Type B pancreatic cell (in vitro differentiated cells): Measurements from ENCODE around the gene TUBB1. TPM values are rescaled to one million over a fixed set of nuclear protein-coding genes. Genes with fewer than 3 reads are reported as not detected.
"Not testable (repeated sequence)": the region's sequence is repeated elsewhere in the genome, so short reads cannot be mapped to it uniquely, and the experiment has no call there.

Source experiments
- DNase-seq: peaks from one replicate; pipeline ENCODE4 v3.0.0; 2021; ENCODE audit warnings: mixed read lengths; ENCODE audit not compliant: unreplicated experiment; ENCODE audit errors: extremely low spot score
- H3K27ac Mint-ChIP-seq: 2 replicates; pipeline ENCODE4 v1.8.0; 2021; ENCODE audit warnings: mild to moderate bottlenecking, mixed read lengths
- H3K27me3 Mint-ChIP-seq: 2 replicates; pipeline ENCODE4 v1.8.0; 2021; ENCODE audit warnings: mixed read lengths
- H3K36me3 Mint-ChIP-seq: 2 replicates; pipeline ENCODE4 v1.8.0; 2021; ENCODE audit warnings: mixed read lengths
- H3K4me1 Mint-ChIP-seq: one replicate; pipeline ENCODE4 v1.8.0; 2021; ENCODE audit warnings: mixed read lengths; ENCODE audit not compliant: unreplicated experiment
- H3K4me3 Mint-ChIP-seq: 2 replicates; pipeline ENCODE4 v1.8.0; 2021; ENCODE audit warnings: mild to moderate bottlenecking, mixed read lengths
- H3K9me3 Mint-ChIP-seq: 2 replicates; pipeline ENCODE4 v1.8.0; 2021; ENCODE audit warnings: mixed read lengths
- total RNA-seq: library from RNA; stranded (reverse); gene quantifications from 2 replicates; pipeline ENCODE4 v1.2.1, GENCODE V29; 2021; ENCODE audit warnings: low replicate concordance
- TF ChIP-seq, protein P1 (sequence below): fragments of 200-600 bp; sonication (generic); conservative IDR thresholded peaks from 2 replicates; pipeline ENCODE4 v1.5.0; 2021; ENCODE audit warnings: antibody characterized with exemption, mild to moderate bottlenecking

Gene TUBB1
- total RNA-seq, 1 donor from 2014 or later, result 0.46 TPM

- DNase-seq, result no peak
- H3K27ac Mint-ChIP-seq, result no peak overlapping the region
- H3K36me3 Mint-ChIP-seq, result peaks cover 5% of the 10 kb centered on the region
- TF ChIP-seq, protein P1, sequence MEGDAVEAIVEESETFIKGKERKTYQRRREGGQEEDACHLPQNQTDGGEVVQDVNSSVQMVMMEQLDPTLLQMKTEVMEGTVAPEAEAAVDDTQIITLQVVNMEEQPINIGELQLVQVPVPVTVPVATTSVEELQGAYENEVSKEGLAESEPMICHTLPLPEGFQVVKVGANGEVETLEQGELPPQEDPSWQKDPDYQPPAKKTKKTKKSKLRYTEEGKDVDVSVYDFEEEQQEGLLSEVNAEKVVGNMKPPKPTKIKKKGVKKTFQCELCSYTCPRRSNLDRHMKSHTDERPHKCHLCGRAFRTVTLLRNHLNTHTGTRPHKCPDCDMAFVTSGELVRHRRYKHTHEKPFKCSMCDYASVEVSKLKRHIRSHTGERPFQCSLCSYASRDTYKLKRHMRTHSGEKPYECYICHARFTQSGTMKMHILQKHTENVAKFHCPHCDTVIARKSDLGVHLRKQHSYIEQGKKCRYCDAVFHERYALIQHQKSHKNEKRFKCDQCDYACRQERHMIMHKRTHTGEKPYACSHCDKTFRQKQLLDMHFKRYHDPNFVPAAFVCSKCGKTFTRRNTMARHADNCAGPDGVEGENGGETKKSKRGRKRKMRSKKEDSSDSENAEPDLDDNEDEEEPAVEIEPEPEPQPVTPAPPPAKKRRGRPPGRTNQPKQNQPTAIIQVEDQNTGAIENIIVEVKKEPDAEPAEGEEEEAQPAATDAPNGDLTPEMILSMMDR, result no peak
- H3K4me3 Mint-ChIP-seq, result peak overlapping the region; percentile 72
- peaks cover 31% of the 10 kb centered on the region for H3K4me1 Mint-ChIP-seq
- no peaks in the 10 kb centered on the region for H3K27me3 Mint-ChIP-seq
- no peaks in the 10 kb centered on the region for H3K9me3 Mint-ChIP-seq
These were observed 11.3 kb upstream of the TUBB1 start for GRCh38 chr20:59007665-59008511.

- TF ChIP-seq, protein P1, result no peak
- H3K9me3 Mint-ChIP-seq, result no peaks in the 10 kb centered on the region
- H3K36me3 Mint-ChIP-seq, result no peaks in the 10 kb centered on the region
- H3K4me1 Mint-ChIP-seq, result peaks cover 30% of the 10 kb centered on the region
- H3K27me3 Mint-ChIP-seq, result no peaks in the 10 kb centered on the region
- H3K4me3 Mint-ChIP-seq, result no peak overlapping the region
- no peak for DNase-seq
- no peak overlapping the region for H3K27ac Mint-ChIP-seq
These were observed 10.4 kb upstream of the TUBB1 start for GRCh38 chr20:59008715-59009336.

DNA sequence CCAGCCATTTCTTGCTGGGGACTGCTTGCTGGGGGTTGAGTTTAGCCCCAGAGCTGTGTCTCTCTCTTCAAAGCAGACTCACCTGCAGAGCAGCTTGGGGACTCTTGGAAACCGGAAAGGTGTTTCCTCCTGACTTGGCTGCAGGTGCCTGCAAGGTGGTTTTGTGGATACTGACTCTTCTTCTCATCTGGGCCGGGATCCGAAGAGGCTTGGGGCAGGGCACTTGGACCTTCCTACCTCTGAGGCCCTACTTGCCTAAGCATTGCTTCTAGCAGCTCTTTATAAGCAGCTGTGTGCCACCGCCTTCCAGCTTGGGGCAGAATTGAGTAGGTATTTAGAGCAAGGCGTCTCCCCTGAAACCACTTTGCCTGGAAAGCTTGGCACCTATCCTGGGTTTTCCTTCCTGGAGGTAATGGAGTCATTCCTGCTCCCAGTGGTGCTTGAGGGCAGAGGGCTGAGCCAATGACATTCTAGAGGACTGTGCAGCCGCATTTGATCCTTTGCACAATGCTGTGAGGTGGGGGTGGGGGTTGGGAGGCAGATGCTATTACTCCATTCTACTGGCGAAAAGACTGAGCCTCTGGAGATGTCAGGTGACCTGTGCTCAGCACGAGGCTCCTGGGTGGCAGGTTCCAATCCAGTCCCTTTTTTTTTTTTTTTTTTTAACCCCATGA lies 8.8 kb upstream of the TUBB1 start:
- Mint-ChIP-seq H3K9me3 (no peaks in the 10 kb centered on the region), H3K27me3 (no peaks in the 10 kb centered on the region), H3K27ac (no peak overlapping the region)

DNA sequence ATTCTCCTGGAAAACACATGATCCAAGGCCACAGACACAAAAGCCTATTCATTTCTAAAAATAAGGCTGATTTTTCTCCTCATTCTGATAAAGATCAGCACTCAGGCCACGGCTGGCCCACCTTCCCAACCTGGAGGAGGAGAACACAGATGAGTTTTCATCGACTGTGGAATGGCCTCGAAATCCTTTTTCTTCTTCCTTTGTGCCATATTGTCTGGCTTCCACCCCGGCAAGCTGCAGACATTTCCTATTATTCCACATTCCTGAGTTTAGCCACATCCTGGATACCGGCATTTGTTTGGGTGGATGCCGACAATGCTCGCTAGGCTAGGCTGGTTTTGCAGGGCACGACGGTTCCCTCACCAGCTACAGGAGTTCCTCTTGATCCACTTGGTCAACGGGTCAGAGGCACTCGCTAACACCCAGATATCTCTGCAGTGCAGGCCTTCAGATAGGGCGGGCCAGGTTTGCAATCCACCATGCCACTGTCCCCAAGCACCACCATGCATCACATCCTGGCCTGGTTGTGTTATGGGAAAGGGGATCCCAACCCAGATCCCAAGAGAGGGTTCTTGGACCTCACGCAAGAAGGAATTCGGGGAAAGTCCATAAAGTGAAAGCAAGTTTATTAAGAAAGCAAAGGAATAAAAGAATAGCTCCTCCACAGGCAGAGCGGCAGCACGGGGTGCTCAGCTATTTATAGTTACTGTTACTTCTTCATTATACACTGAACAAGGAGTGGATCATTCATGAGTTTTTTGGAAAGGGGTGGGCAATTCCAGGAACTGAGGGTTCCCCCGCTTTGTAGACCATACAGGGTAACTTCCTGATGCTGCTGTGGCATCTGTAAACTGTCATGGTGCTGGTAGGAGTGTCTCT lies 8.0 kb upstream of the TUBB1 start:
- Mint-ChIP-seq H3K9me3 (no peaks in the 10 kb centered on the region), H3K27ac (no peak overlapping the region), H3K4me3 (no peak overlapping the region), H3K27me3 (no peaks in the 10 kb centered on the region), H3K4me1 (peaks cover 40% of the 10 kb centered on the region), H3K36me3 (no peaks in the 10 kb centered on the region)
- TF ChIP-seq, protein P1, result no peak
- no peak for DNase-seq

More for the DNA sequence above, 8.8 kb upstream of the TUBB1 start:
- TF ChIP-seq, protein P1, result no peak
- H3K4me1 Mint-ChIP-seq, result peaks cover 33% of the 10 kb centered on the region
- H3K36me3 Mint-ChIP-seq, result no peaks in the 10 kb centered on the region
- no peak for DNase-seq
- no peak overlapping the region for H3K4me3 Mint-ChIP-seq

DNA sequence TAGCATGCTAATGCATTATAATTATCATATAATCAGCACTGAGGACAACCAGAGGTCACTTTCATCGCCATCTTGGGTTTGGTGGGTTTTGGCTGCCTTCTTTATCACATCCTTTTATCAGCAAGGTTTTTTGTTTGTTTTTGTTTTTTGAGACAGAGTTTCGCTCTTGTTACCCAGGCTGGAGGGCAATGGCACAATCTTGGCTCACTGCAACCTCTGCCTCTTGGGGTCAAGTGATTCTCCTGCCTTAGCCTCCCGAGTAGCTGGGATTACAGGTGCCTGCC lies 7.4 kb upstream of the TUBB1 start:
- not testable (repeated sequence) for H3K27me3 Mint-ChIP-seq, H3K4me3 Mint-ChIP-seq, H3K9me3 Mint-ChIP-seq, DNase-seq, H3K36me3 Mint-ChIP-seq, H3K27ac Mint-ChIP-seq
- peaks cover 46% of the 10 kb centered on the region for H3K4me1 Mint-ChIP-seq
